Heart left ventricle (tissue), 16 donors: ENCODE measurements around the gene COMMD4. TPM values are rescaled to one million over a fixed set of nuclear protein-coding genes. Genes with fewer than 3 reads are reported as not detected.

ENCODE experiments used
- ATAC-seq, 4 donors: fragments of 200-7000 bp; cut with Tn5 transposase; one replicate each; pipeline ENCODE4 v1.9.1; 2020 to 2022; ENCODE audit warnings: moderate library complexity in 4 of 4, mild to moderate bottlenecking in 3 of 4, moderate number of reproducible peaks in 1 of 4
- DNase-seq, 5 donors: peaks; one replicate each; pipeline ENCODE4 v3.0.0-alpha.2; 2020
- H3K27ac ChIP-seq, 12 donors: fragments of 200-600 bp; sonication (generic) in 4 of 12; one replicate each; pipeline versions ENCODE4 v1.5.0 to v1.8.0; 2016 to 2022; ENCODE audit warnings: mild to moderate bottlenecking in 2 of 12
- H3K27me3 ChIP-seq, 9 donors: fragments of 200-600 bp; sonication (generic) in 2 of 9; one replicate each; pipeline versions ENCODE4 v1.5.1 to v1.8.0; 2016 to 2022; ENCODE audit warnings: mild to moderate bottlenecking in 3 of 9
- H3K36me3 ChIP-seq, 9 donors: fragments of 200-600 bp; sonication (generic) in 2 of 9; one replicate each; pipeline versions ENCODE4 v1.5.0 to v1.8.0; 2018 to 2022; ENCODE audit warnings: mild to moderate bottlenecking in 2 of 9
- H3K4me1 ChIP-seq, 12 donors: fragments of 200-600 bp; sonication (generic) in 4 of 12; one replicate each; pipeline versions ENCODE4 v1.5.0 to v1.8.0; 2016 to 2022; ENCODE audit warnings: mild to moderate bottlenecking in 3 of 12
- H3K4me3 ChIP-seq, 12 donors: fragments of 200-600 bp; sonication (generic) in 4 of 12; one replicate each; pipeline versions ENCODE4 v1.5.0 to v1.8.0; 2017 to 2022; ENCODE audit warnings: mild to moderate bottlenecking in 9 of 12, moderate library complexity in 4 of 12
- H3K9me3 ChIP-seq, 12 donors: fragments of 200-600 bp; sonication (generic) in 4 of 12; one replicate each; pipeline versions ENCODE4 v1.5.0 to v1.8.0; 2016 to 2022; ENCODE audit warnings: mild to moderate bottlenecking in 1 of 12
- CTCF ChIP-seq, 12 donors: fragments of 200-600 bp; sonication (generic) in 4 of 12; IDR thresholded peaks; one replicate each; pipeline versions ENCODE4 v1.5.0 to v1.8.0; 2018 to 2022; ENCODE audit warnings: antibody characterized with exemption in 12 of 12, mild to moderate bottlenecking in 5 of 12
- POLR2A ChIP-seq, 2 donors: fragments of 450-650 bp; IDR thresholded peaks; one replicate each; pipeline ENCODE4 v1.6.1; 2017; ENCODE audit warnings: antibody characterized with exemption in 2 of 2, mild to moderate bottlenecking in 2 of 2, moderate library complexity in 2 of 2
- WGBS, 4 donors: extraction: QIAGEN DNeasy Blood & Tissue Kit in 2 of 4; methylation state at CpG; one replicate each; pipeline versions ENCODE4 v1.1.5 to v1.1.7; 2013 to 2018; 5-methylcytosine and 5-hydroxymethylcytosine counted together
- intact Hi-C, 10 donors: fragments of 100-400 bp; cut with DNase I; formaldehyde crosslinking; loops; one replicate each; pipeline versions ENCODE4 v1.11.1 to v1.14.2; 2022
- polyA plus RNA-seq, 2 donors: library from polyadenylated mRNA; stranded (reverse); fragments of 200-250 nt; gene quantifications; one replicate each; pipeline ENCODE4 v1.2.3, GENCODE V29; 2013
- total RNA-seq, 9 donors: library from RNA; depleted of rRNA in 2 of 9; stranded (reverse); fragments of >200 nt in 2 of 9; fragmentation: NEBNext Ultra II Directional in 3 of 9; extraction: Animal tissue kit (Norgen Biotek cat#: 25700) in 3 of 9; gene quantifications; one replicate each; pipeline versions ENCODE4 v1.1.0 to v1.2.4, GENCODE V29; 2016 to 2023
- donor health status: ischemic (EF 13 %, LVEDD 7.1; RV severe dilation, severe dysfunction).
- donor health status: healthy with polysubstance abuse.
- donor health status: DM: no; HTN: yes; CAD: no.
- donor health status: DM: no; HTN: no; CAD: no.
- donor health status: ischemic (EF 25% LVEDD 6.9; RV normal size, moderate dysfunction).
- donor health status: ischemic (EF 25% LVEDD 5.7; RV mildly dilated, moderate dysfunction).
- donor health status: healthy.
- donor health status: DM: yes; HTN: yes; CAD: no.
- donor health status: ischemic (EF 35%, LVEDD 5.7; RV mildly dilated, moderate dysfunction).
- donor health status: nonischemic (EF 11% LVEDD 7.7; RV severe dilation, severe dysfunction).
- donor health status: DM: yes; HTN: yes; CAD: no.
- donor health status: PGD.
- donor health status: ischemic (EF 29% LVEDD 5.4; RV normal size, mild dysfunction).
- donor health status: nonischemic (EF 23%, LVEDD 6.1; RV moderate dilation, normal function).

COMMD4 gene
- total and polyA plus RNA-seq, 11 donors: 23.9 to 66.9 (median 37.6) TPM

GRCh38 chr15:75362642-75363249 is 26.9 kb downstream of the COMMD4 start:
- Histone ChIP-seq H3K4me1 (peaks cover 0 to 8% (median 6%) of the 10 kb centered on the region in 12 donors), H3K36me3 (peaks cover 0 to 96% (median 91%) of the 10 kb centered on the region in 9 donors), H3K4me3 (no peak overlapping the region), H3K9me3 (no peaks in the 10 kb centered on the region), H3K27me3 (no peaks in the 10 kb centered on the region), H3K27ac (no peak overlapping the region)
- TF ChIP-seq POLR2A (IDR thresholded peaks at IDR 0.05): no peak
- TF ChIP-seq CTCF (IDR thresholded peaks at IDR 0.05): no peak
- 67 to 94% (median 83%) methylated on average over 3 to 7 of the region's 7 CpGs for WGBS, 4 donors
- ATAC-seq: no peak
- intact Hi-C loops: loop anchor here in 6 of 10 donors (10.0 kb wide), 3 partner anchors 282 to 322 kb away; partner anchors contain the start of genes IMP3 (in 1 of the 6) and SNX33 (in 1 of the 6)
- DNase-seq: no peak

- intact Hi-C loops: loop anchor here in 6 of 10 donors (10.0 kb wide), 3 partner anchors 281 to 321 kb away; partner anchors contain the start of genes IMP3 (in 1 of the 6) and SNX33 (in 1 of the 6)
- peaks cover 0 to 11% (median 8%) of the 10 kb centered on the region in 12 donors for H3K4me1 ChIP-seq
Measured at GRCh38 chr15:75363786-75364185, 27.9 kb downstream of the COMMD4 start.

GRCh38 chr15:75364881-75365280 is 29.0 kb downstream of the COMMD4 start:
- Histone ChIP-seq H3K4me1 (peaks cover 0 to 22% (median 16%) of the 10 kb centered on the region in 12 donors), H3K27ac (no peak overlapping the region), H3K27me3 (no peaks in the 10 kb centered on the region), H3K4me3 (no peak overlapping the region), H3K9me3 (no peaks in the 10 kb centered on the region), H3K36me3 (peaks cover 0 to 77% (median 70%) of the 10 kb centered on the region in 9 donors)
- intact Hi-C loops: loop anchor here in 8 of 10 donors (5.0 to 10.0 kb wide), 7 partner anchors 87 to 437 kb away; partner anchors contain the start of genes SIN3A (in 6 of the 8), IMP3 (in 1 of the 8) and SNX33 (in 1 of the 8)
- 92 to 94% (median 93%) methylated on average over 6 of the region's 6 CpGs for WGBS, 4 donors
- no peak for ATAC-seq
- TF ChIP-seq CTCF (IDR thresholded peaks at IDR 0.05) (no peak), POLR2A (IDR thresholded peaks at IDR 0.05) (no peak)
- no peak for DNase-seq

More at GRCh38 chr15:75363786-75364185, 27.9 kb downstream of the COMMD4 start:
- H3K9me3 ChIP-seq: no peaks in the 10 kb centered on the region
- ATAC-seq (no peak), DNase-seq (no peak)
- H3K27ac ChIP-seq: no peak overlapping the region
- TF ChIP-seq CTCF (IDR thresholded peaks at IDR 0.05) (no peak), POLR2A (IDR thresholded peaks at IDR 0.05) (no peak)
- H3K36me3 ChIP-seq: peaks cover 0 to 85% (median 81%) of the 10 kb centered on the region in 9 donors
- 90 to 94% (median 92%) methylated on average over 9 of the region's 9 CpGs for WGBS, 4 donors
- H3K4me3 ChIP-seq: no peak overlapping the region
- no peaks in the 10 kb centered on the region for H3K27me3 ChIP-seq

GRCh38 chr15:75366163-75366562 is 30.3 kb downstream of the COMMD4 start:
- H3K9me3 ChIP-seq: no peaks in the 10 kb centered on the region
- intact Hi-C loops: loop anchor here in 8 of 10 donors (5.0 to 10.0 kb wide), 7 partner anchors 86 to 436 kb away; partner anchors contain the start of genes SIN3A (in 6 of the 8), IMP3 (in 1 of the 8) and SNX33 (in 1 of the 8)
- TF ChIP-seq CTCF (IDR thresholded peaks at IDR 0.05) (no peak), POLR2A (IDR thresholded peaks at IDR 0.05) (no peak)
- no peak overlapping the region for H3K27ac ChIP-seq
- ATAC-seq: no peak
- H3K4me1 ChIP-seq: peaks cover 0 to 23% (median 16%) of the 10 kb centered on the region in 12 donors
- 93 to 97% (median 95%) methylated on average over 3 of the region's 3 CpGs for WGBS, 4 donors
- DNase-seq: no peak
- no peak overlapping the region for H3K4me3 ChIP-seq
- peaks cover 0 to 78% (median 67%) of the 10 kb centered on the region in 9 donors for H3K36me3 ChIP-seq
- no peaks in the 10 kb centered on the region for H3K27me3 ChIP-seq
